HepG2 (cell line): ENCODE results near the gene TNS4. TPM values are rescaled to one million over a fixed set of nuclear protein-coding genes. Genes with fewer than 3 reads are reported as not detected.

ENCODE experiments used
- NCOA2 ChIP-seq: sonication (generic); formaldehyde crosslinking; IDR thresholded peaks from 2 replicates; pipeline ENCODE4 v1.8.0; 2022; ENCODE audit warnings: inconsistent platforms
- NFKBIZ ChIP-seq: IDR thresholded peaks from 2 replicates; pipeline ENCODE4 v1.6.1; 2018; ENCODE audit warnings: missing genetic modification reagents, missing compliant biosample characterization
- XRCC5 ChIP-seq: fragments of 200-400 bp; formaldehyde crosslinking; optimal IDR thresholded peaks from 2 replicates; pipeline ENCODE3; 2017; ENCODE audit warnings: mild to moderate bottlenecking, low read length
- ZFP36L1 ChIP-seq: sonication (generic); formaldehyde crosslinking; IDR thresholded peaks from 2 replicates; pipeline ENCODE4 v1.8.0; 2022; ENCODE audit warnings: mild to moderate bottlenecking, missing genetic modification reagents, moderate library complexity
- ZNF17 ChIP-seq: sonication (generic); formaldehyde crosslinking; IDR thresholded peaks from 2 replicates; pipeline ENCODE4 v1.5.0; 2020; ENCODE audit warnings: mild to moderate bottlenecking, missing genetic modification reagents
- ZNF292 ChIP-seq: sonication (generic); formaldehyde crosslinking; IDR thresholded peaks from 2 replicates; pipeline ENCODE4 v1.8.1; 2022; ENCODE audit warnings: mild to moderate bottlenecking, low read depth, missing genetic modification reagents, borderline replicate concordance
- ZNF367 ChIP-seq: sonication (generic); formaldehyde crosslinking; IDR thresholded peaks from 2 replicates; pipeline ENCODE4 v1.4.0; 2020; ENCODE audit warnings: missing genetic modification reagents, borderline replicate concordance
- ZNF616 ChIP-seq: sonication (generic); formaldehyde crosslinking; IDR thresholded peaks from 2 replicates; pipeline ENCODE4 v1.5.0; 2020; ENCODE audit warnings: low read depth, mild to moderate bottlenecking, missing genetic modification reagents
- ZNF75D ChIP-seq: sonication (generic); formaldehyde crosslinking; IDR thresholded peaks from 2 replicates; pipeline ENCODE4 v1.8.1; 2023; ENCODE audit warnings: missing genetic modification reagents, mild to moderate bottlenecking, borderline replicate concordance
- ZSCAN29 ChIP-seq: sonication (generic); formaldehyde crosslinking; conservative IDR thresholded peaks from 2 replicates; pipeline ENCODE4 v1.4.0; 2020; ENCODE audit warnings: mild to moderate bottlenecking, missing genetic modification reagents
- polyA plus RNA-seq, 8 experiments: library from polyadenylated mRNA; depleted of rRNA in 3 of 8; stranded (reverse) in 7 of 8; unstranded in 1 of 8; fragments of >200 nt; fragmentation: Illumina TruSeq in 4 of 8; extraction: Trizol in 4 of 8; gene quantifications; 2 replicates each; pipeline versions ENCODE4 v1.2.1 to v1.2.3, GENCODE V29; 2011 to 2016; ENCODE audit warnings: low read depth in 4 of 8, missing spikeins in 1 of 8, mixed read lengths in 1 of 8; ENCODE audit not compliant: insufficient read depth in 1 of 8
- total RNA-seq, 5 experiments: library from RNA; depleted of rRNA; stranded (reverse); fragments of >200 nt; fragmentation: Illumina TruSeq; extraction: Trizol; gene quantifications; 2 replicates each; pipeline ENCODE4 v1.2.3, GENCODE V29; 2016; ENCODE audit warnings: low read depth in 1 of 5
- TF ChIP-seq, protein P1 (sequence below): sonication (generic); formaldehyde crosslinking; IDR thresholded peaks from 2 replicates; pipeline ENCODE4; 2020; ENCODE audit warnings: missing genetic modification reagents, mild to moderate bottlenecking, borderline replicate concordance
- TF ChIP-seq, protein P2 (sequence below): sonication (generic); formaldehyde crosslinking; IDR thresholded peaks from 2 replicates; pipeline ENCODE4 v1.5.0; 2020; ENCODE audit warnings: missing genetic modification reagents, mild to moderate bottlenecking, borderline replicate concordance
- TF ChIP-seq, protein P3 (sequence below): sonication (generic); formaldehyde crosslinking; IDR thresholded peaks from 2 replicates; pipeline ENCODE4 v1.4.0; 2020; ENCODE audit warnings: missing genetic modification reagents, borderline replicate concordance
- TF ChIP-seq, protein P4 (sequence below): IDR thresholded peaks from 2 replicates; pipeline ENCODE4 v1.4.0; 2020; ENCODE audit warnings: mild to moderate bottlenecking, missing genetic modification reagents
- TF ChIP-seq, protein P5 (sequence below): sonication (generic); formaldehyde crosslinking; IDR thresholded peaks from 2 replicates; pipeline ENCODE4 v1.5.0; 2020; ENCODE audit warnings: missing genetic modification reagents

TNS4 gene
- total and polyA plus RNA-seq, 2 of the 13 experiments (the other 11 are each of a cell fraction or from before 2014, with no cell fraction given): 0.58 to 2.1 TPM

DNA sequence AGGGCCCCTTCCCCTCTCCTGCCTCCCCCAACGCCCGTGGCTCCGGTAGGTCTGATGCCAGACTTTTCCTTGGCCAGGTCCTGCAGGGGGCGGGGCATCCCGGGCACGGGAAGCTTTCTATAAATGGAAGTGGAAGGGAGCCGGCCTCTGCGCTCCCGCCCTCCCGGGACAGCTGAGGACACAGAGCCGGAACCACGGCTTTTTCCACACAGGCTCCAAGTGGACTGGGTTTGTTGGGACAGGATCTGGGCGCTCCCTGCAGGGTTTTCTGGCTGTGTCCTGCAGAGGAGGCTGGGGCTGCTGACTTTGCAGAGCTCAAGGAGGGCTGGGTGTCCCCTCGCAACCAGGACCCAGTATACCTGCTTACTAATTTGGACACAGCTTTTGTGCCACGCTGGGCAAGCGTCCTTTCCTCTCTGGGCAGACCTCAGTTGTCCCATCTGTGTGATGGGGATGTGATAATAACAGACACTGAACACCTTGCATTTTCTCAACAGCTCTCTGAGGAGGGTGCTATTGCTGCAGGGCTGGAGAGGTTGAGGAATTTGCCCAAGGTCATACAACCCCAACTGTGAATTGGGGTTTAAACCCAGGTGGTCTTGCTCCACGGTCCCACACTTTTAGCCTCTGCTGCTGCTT lies 1.8 kb downstream of the TNS4 start (continued):
- no peak for TF ChIP-seq ZNF616 (CRISPR knock-in tag)
- TF ChIP-seq, protein P1, sequence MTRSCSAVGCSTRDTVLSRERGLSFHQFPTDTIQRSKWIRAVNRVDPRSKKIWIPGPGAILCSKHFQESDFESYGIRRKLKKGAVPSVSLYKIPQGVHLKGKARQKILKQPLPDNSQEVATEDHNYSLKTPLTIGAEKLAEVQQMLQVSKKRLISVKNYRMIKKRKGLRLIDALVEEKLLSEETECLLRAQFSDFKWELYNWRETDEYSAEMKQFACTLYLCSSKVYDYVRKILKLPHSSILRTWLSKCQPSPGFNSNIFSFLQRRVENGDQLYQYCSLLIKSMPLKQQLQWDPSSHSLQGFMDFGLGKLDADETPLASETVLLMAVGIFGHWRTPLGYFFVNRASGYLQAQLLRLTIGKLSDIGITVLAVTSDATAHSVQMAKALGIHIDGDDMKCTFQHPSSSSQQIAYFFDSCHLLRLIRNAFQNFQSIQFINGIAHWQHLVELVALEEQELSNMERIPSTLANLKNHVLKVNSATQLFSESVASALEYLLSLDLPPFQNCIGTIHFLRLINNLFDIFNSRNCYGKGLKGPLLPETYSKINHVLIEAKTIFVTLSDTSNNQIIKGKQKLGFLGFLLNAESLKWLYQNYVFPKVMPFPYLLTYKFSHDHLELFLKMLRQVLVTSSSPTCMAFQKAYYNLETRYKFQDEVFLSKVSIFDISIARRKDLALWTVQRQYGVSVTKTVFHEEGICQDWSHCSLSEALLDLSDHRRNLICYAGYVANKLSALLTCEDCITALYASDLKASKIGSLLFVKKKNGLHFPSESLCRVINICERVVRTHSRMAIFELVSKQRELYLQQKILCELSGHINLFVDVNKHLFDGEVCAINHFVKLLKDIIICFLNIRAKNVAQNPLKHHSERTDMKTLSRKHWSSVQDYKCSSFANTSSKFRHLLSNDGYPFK: no peak
- TF ChIP-seq XRCC5: peak; percentile 72
- TF ChIP-seq, protein P2, sequence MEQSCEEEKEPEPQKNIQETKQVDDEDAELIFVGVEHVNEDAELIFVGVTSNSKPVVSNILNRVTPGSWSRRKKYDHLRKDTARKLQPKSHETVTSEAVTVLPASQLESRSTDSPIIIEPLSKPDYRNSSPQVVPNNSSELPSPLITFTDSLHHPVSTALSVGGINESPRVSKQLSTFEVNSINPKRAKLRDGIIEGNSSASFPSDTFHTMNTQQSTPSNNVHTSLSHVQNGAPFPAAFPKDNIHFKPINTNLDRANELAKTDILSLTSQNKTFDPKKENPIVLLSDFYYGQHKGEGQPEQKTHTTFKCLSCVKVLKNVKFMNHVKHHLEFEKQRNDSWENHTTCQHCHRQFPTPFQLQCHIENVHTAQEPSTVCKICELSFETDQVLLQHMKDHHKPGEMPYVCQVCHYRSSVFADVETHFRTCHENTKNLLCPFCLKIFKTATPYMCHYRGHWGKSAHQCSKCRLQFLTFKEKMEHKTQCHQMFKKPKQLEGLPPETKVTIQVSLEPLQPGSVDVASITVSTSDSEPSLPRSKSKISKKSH (CRISPR knock-in tag): 0 out of 2 replicates have a peak, but pooled peaks have one; percentile 3
- TF ChIP-seq ZNF17: no peak
- TF ChIP-seq, protein P3, sequence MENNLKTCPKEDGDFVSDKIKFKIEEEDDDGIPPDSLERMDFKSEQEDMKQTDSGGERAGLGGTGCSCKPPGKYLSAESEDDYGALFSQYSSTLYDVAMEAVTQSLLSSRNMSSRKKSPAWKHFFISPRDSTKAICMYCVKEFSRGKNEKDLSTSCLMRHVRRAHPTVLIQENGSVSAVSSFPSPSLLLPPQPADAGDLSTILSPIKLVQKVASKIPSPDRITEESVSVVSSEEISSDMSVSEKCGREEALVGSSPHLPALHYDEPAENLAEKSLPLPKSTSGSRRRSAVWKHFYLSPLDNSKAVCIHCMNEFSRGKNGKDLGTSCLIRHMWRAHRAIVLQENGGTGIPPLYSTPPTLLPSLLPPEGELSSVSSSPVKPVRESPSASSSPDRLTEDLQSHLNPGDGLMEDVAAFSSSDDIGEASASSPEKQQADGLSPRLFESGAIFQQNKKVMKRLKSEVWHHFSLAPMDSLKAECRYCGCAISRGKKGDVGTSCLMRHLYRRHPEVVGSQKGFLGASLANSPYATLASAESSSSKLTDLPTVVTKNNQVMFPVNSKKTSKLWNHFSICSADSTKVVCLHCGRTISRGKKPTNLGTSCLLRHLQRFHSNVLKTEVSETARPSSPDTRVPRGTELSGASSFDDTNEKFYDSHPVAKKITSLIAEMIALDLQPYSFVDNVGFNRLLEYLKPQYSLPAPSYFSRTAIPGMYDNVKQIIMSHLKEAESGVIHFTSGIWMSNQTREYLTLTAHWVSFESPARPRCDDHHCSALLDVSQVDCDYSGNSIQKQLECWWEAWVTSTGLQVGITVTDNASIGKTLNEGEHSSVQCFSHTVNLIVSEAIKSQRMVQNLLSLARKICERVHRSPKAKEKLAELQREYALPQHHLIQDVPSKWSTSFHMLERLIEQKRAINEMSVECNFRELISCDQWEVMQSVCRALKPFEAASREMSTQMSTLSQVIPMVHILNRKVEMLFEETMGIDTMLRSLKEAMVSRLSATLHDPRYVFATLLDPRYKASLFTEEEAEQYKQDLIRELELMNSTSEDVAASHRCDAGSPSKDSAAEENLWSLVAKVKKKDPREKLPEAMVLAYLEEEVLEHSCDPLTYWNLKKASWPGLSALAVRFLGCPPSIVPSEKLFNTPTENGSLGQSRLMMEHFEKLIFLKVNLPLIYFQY (CRISPR knock-in tag): peak; percentile 79; the same call in 1 of the 2 replicates
- peak; percentile 54; the same call in 1 of the 2 replicates for TF ChIP-seq ZNF292 (CRISPR knock-in tag)
- TF ChIP-seq NFKBIZ: no peak
- TF ChIP-seq ZFP36L1: no peak
- TF ChIP-seq, protein P4, sequence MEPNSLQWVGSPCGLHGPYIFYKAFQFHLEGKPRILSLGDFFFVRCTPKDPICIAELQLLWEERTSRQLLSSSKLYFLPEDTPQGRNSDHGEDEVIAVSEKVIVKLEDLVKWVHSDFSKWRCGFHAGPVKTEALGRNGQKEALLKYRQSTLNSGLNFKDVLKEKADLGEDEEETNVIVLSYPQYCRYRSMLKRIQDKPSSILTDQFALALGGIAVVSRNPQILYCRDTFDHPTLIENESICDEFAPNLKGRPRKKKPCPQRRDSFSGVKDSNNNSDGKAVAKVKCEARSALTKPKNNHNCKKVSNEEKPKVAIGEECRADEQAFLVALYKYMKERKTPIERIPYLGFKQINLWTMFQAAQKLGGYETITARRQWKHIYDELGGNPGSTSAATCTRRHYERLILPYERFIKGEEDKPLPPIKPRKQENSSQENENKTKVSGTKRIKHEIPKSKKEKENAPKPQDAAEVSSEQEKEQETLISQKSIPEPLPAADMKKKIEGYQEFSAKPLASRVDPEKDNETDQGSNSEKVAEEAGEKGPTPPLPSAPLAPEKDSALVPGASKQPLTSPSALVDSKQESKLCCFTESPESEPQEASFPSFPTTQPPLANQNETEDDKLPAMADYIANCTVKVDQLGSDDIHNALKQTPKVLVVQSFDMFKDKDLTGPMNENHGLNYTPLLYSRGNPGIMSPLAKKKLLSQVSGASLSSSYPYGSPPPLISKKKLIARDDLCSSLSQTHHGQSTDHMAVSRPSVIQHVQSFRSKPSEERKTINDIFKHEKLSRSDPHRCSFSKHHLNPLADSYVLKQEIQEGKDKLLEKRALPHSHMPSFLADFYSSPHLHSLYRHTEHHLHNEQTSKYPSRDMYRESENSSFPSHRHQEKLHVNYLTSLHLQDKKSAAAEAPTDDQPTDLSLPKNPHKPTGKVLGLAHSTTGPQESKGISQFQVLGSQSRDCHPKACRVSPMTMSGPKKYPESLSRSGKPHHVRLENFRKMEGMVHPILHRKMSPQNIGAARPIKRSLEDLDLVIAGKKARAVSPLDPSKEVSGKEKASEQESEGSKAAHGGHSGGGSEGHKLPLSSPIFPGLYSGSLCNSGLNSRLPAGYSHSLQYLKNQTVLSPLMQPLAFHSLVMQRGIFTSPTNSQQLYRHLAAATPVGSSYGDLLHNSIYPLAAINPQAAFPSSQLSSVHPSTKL (CRISPR knock-in tag): peak; percentile 12; the same call in 1 of the 2 replicates
- TF ChIP-seq ZNF75D (CRISPR knock-in tag): no peak
- TF ChIP-seq ZNF367 (CRISPR knock-in tag): no peak
- peak; percentile 33; the same call in 1 of the 2 replicates for TF ChIP-seq NCOA2 (CRISPR knock-in tag)
- TF ChIP-seq, protein P5, sequence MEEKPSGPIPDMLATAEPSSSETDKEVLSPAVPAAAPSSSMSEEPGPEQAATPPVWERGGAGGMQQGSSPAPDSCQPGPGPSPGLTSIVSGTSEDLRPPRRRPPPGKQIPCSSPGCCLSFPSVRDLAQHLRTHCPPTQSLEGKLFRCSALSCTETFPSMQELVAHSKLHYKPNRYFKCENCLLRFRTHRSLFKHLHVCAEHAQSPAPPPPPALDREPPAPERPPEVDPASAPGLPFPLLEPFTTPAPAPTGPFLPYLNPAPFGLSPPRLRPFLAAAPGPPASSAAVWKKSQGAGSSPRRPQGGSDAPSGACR (CRISPR knock-in tag): no peak
- TF ChIP-seq ZSCAN29 (CRISPR knock-in tag): no peak
